GM12891 (cell line): ENCODE results near the gene RNF222.

ENCODE experiments used
- POLR2A ChIP-seq: IDR thresholded peaks from 2 replicates; pipeline ENCODE4 v1.6.1; 2011; ENCODE audit warnings: low read depth, low read length, control low read depth
- POLR2AphosphoS5 ChIP-seq: IDR thresholded peaks from 2 replicates; pipeline ENCODE4 v1.6.1; 2011; ENCODE audit warnings: low read depth, low read length, control low read depth
- POU2F2 ChIP-seq: IDR thresholded peaks from 2 replicates; pipeline ENCODE4 v1.6.1; 2011; ENCODE audit warnings: low read depth, mild to moderate bottlenecking, control low read depth, low read length, moderate library complexity
- SPI1 ChIP-seq: IDR thresholded peaks from 2 replicates; pipeline ENCODE4 v1.6.1; 2011; ENCODE audit warnings: low read depth, low read length, control low read depth
- TAF1 ChIP-seq: IDR thresholded peaks from 2 replicates; pipeline ENCODE4 v1.6.1; 2011; ENCODE audit warnings: low read depth, low read length, control low read depth

DNA sequence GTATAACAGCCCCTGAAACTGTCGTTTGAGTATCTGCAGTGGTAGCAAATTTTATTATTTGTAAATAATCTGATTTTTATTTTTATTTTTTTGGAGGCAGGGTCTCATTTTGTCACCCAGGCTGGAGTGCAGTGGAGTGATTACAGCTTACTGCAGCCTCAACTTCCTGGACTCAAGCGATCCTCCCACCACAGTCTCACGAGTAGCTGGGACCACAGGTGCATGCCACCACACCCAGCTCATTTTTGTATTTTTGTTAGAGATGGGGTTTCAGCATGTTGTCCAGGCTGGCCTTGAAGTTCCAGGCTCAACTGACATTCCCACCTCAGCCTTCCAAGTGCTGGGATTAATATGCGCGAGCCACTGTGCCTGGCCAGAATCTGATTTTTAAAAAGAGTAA, 40.8 kb upstream of the RNF222 start:
- no peak for TF ChIP-seq POU2F2
- no peak for TF ChIP-seq POLR2A
- no peak for TF ChIP-seq POLR2AphosphoS5
- no peak for TF ChIP-seq TAF1
- no peak for TF ChIP-seq SPI1
